Measurements from ENCODE around the gene PXYLP1. TPM values are rescaled to one million over a fixed set of nuclear protein-coding genes. Genes with fewer than 3 reads are reported as not detected.

PXYLP1 gene
- total RNA-seq, 1 donor from 2014 or later, result 6.1 TPM

GRCh38 chr3:141217389-141217788, 14.2 kb upstream of the PXYLP1 start:
- Histone ChIP-seq H3K4me3 (ENCODE audit: insufficient read depth, low read depth, low read length) (no peak overlapping the region), H3K36me3 (ENCODE audit: insufficient read depth, low read length) (no peaks in the 10 kb centered on the region), H3K27ac (ENCODE audit: low read depth, low read length) (no peak overlapping the region), H3K27me3 (ENCODE audit: insufficient read depth, low read length) (peaks cover 8% of the 10 kb centered on the region), H3K4me2 (ENCODE audit: low read length) (no peak overlapping the region), H3K9me3 (ENCODE audit: insufficient read depth, low read depth, low read length) (no peaks in the 10 kb centered on the region), H3K79me2 (ENCODE audit: insufficient read depth, low read length) (no peaks in the 10 kb centered on the region), H2AFZ (ENCODE audit: low read depth, low read length) (no peak overlapping the region), H4K20me1 (ENCODE audit: insufficient read depth, low read length) (no peaks in the 10 kb centered on the region), H3K9ac (ENCODE audit: low read length) (no peak overlapping the region), H3K4me1 (ENCODE audit: insufficient read depth, low read length) (no peaks in the 10 kb centered on the region)
- H3K4me3 Mint-ChIP-seq (ENCODE audit: unreplicated experiment), result no peak overlapping the region
- peaks cover 8% of the 10 kb centered on the region for H3K9me3 Mint-ChIP-seq (ENCODE audit: unreplicated experiment)
- H3K4me1 Mint-ChIP-seq (ENCODE audit: low read depth, unreplicated experiment), result no peaks in the 10 kb centered on the region
- peaks cover 2% of the 10 kb centered on the region for H3K36me3 Mint-ChIP-seq (ENCODE audit: low read depth, unreplicated experiment)
- H3K27me3 Mint-ChIP-seq (ENCODE audit: low read depth, unreplicated experiment), result peaks cover 17% of the 10 kb centered on the region
- DNase-seq (ENCODE audit: low read depth) (no peak), FAIRE-seq (no peak)
- no peak overlapping the region for H3K27ac Mint-ChIP-seq (ENCODE audit: unreplicated experiment)
- no peak for TF ChIP-seq CTCF (IDR thresholded peaks at IDR 0.05; ENCODE audit: insufficient read depth, low read depth, low read length)
- no peak for TF ChIP-seq EZH2 (IDR thresholded peaks at IDR 0.05; ENCODE audit: insufficient read depth, low read length)

GRCh38 chr3:141218162-141218835, 13.3 kb upstream of the PXYLP1 start:
- H3K9me3 Mint-ChIP-seq (ENCODE audit: unreplicated experiment), result peaks cover 8% of the 10 kb centered on the region
- H3K27me3 Mint-ChIP-seq (ENCODE audit: low read depth, unreplicated experiment), result peaks cover 17% of the 10 kb centered on the region
- no peak overlapping the region for H3K4me3 Mint-ChIP-seq (ENCODE audit: unreplicated experiment)
- no peaks in the 10 kb centered on the region for H3K9me3 ChIP-seq (ENCODE audit: insufficient read depth, low read depth, low read length)
- H2AFZ ChIP-seq (ENCODE audit: low read depth, low read length), result no peak overlapping the region
- H3K4me1 ChIP-seq (ENCODE audit: insufficient read depth, low read length), result no peaks in the 10 kb centered on the region
- no peak for FAIRE-seq
- no peaks in the 10 kb centered on the region for H3K4me1 Mint-ChIP-seq (ENCODE audit: low read depth, unreplicated experiment)
- H3K36me3 Mint-ChIP-seq (ENCODE audit: low read depth, unreplicated experiment), result peaks cover 2% of the 10 kb centered on the region
- DNase-seq (ENCODE audit: low read depth), result no peak
- no peak overlapping the region for H3K4me2 ChIP-seq (ENCODE audit: low read length)
- no peak overlapping the region for H3K27ac Mint-ChIP-seq (ENCODE audit: unreplicated experiment)
- H3K79me2 ChIP-seq (ENCODE audit: insufficient read depth, low read length), result no peaks in the 10 kb centered on the region
- TF ChIP-seq CTCF (IDR thresholded peaks at IDR 0.05; ENCODE audit: insufficient read depth, low read depth, low read length), result no peak
- no peak for TF ChIP-seq EZH2 (IDR thresholded peaks at IDR 0.05; ENCODE audit: insufficient read depth, low read length)
- H3K27ac ChIP-seq (ENCODE audit: low read depth, low read length), result no peak overlapping the region
- no peaks in the 10 kb centered on the region for H3K36me3 ChIP-seq (ENCODE audit: insufficient read depth, low read length)
- no peak overlapping the region for H3K9ac ChIP-seq (ENCODE audit: low read length)
- H3K4me3 ChIP-seq (ENCODE audit: insufficient read depth, low read depth, low read length), result no peak overlapping the region
- peaks cover 8% of the 10 kb centered on the region for H3K27me3 ChIP-seq (ENCODE audit: insufficient read depth, low read length)
- H4K20me1 ChIP-seq (ENCODE audit: insufficient read depth, low read length), result no peaks in the 10 kb centered on the region

GRCh38 chr3:141218926-141219325, 12.7 kb upstream of the PXYLP1 start:
- Histone ChIP-seq H3K9ac (ENCODE audit: low read length) (no peak overlapping the region), H3K4me1 (ENCODE audit: insufficient read depth, low read length) (no peaks in the 10 kb centered on the region), H3K4me2 (ENCODE audit: low read length) (no peak overlapping the region), H3K9me3 (ENCODE audit: insufficient read depth, low read depth, low read length) (no peaks in the 10 kb centered on the region), H2AFZ (ENCODE audit: low read depth, low read length) (no peak overlapping the region), H3K79me2 (ENCODE audit: insufficient read depth, low read length) (no peaks in the 10 kb centered on the region), H4K20me1 (ENCODE audit: insufficient read depth, low read length) (no peaks in the 10 kb centered on the region), H3K27ac (ENCODE audit: low read depth, low read length) (no peak overlapping the region), H3K27me3 (ENCODE audit: insufficient read depth, low read length) (peaks cover 8% of the 10 kb centered on the region), H3K36me3 (ENCODE audit: insufficient read depth, low read length) (no peaks in the 10 kb centered on the region), H3K4me3 (ENCODE audit: insufficient read depth, low read depth, low read length) (no peak overlapping the region)
- no peak for TF ChIP-seq CTCF (IDR thresholded peaks at IDR 0.05; ENCODE audit: insufficient read depth, low read depth, low read length)
- no peak for TF ChIP-seq EZH2 (IDR thresholded peaks at IDR 0.05; ENCODE audit: insufficient read depth, low read length)
- Mint-ChIP-seq H3K9me3 (ENCODE audit: unreplicated experiment) (peaks cover 8% of the 10 kb centered on the region), H3K4me1 (ENCODE audit: low read depth, unreplicated experiment) (no peaks in the 10 kb centered on the region), H3K27me3 (ENCODE audit: low read depth, unreplicated experiment) (peaks cover 17% of the 10 kb centered on the region), H3K4me3 (ENCODE audit: unreplicated experiment) (no peak overlapping the region), H3K36me3 (ENCODE audit: low read depth, unreplicated experiment) (peaks cover 2% of the 10 kb centered on the region), H3K27ac (ENCODE audit: unreplicated experiment) (no peak overlapping the region)
- no peak for FAIRE-seq
- DNase-seq (ENCODE audit: low read depth), result no peak

Data from astrocyte (in vitro differentiated cells and primary cell).